GM12801 (cell line): ENCODE data around the gene RCBTB1.

Experiments
- CTCF ChIP-seq: IDR thresholded peaks from one replicate; pipeline ENCODE4 v1.5.1; 2011; ENCODE audit warnings: control low read depth; ENCODE audit not compliant: insufficient read length; ENCODE audit errors: extremely low read depth

RCBTB1 gene

GRCh38 chr13:49569993-49570689, 15.2 kb downstream of the RCBTB1 start:
- no peak for TF ChIP-seq CTCF

- TF ChIP-seq CTCF = no peak
These were observed 17.9 kb downstream of the RCBTB1 start for GRCh38 chr13:49567491-49567890.

DNA sequence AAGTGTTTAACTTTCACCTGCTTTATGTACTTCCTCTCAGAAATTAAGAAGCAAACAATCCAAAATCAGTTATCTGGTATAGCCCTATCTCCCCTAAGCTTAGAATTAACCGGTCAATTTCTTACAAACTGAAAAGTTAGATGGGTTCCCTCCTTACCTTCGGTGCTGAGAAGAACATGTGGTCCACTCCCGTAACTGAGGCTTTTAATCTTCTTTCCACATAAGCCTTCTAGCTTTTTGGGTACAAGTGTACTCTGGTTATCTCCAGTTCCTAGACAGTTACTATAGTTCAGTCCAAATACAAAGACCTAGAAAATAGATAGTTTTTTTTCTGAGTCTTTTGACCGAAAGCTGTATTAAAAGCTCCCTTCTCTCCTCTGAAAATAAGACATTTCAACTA, 18.9 kb downstream of the RCBTB1 start:
- TF ChIP-seq CTCF = no peak

DNA sequence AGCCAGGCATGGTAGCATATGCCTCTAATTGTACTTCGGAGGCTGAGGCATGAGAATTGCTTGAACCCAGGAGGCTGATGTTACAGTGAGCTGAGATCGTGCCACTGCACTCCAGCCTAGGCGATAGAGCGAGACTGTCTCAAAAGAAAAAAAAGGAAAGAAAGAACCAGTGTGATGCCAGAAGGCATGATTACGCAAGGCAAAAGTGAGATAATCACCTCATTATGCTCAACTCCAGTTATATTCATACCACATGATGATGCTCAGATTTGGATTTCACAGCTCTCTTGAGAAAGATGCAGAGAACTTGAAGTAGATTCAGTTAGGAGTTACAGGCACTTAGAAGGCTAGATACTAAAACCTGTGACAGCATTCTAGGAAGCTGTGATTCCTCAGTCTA, 21.8 kb downstream of the RCBTB1 start:
- no peak for TF ChIP-seq CTCF

DNA sequence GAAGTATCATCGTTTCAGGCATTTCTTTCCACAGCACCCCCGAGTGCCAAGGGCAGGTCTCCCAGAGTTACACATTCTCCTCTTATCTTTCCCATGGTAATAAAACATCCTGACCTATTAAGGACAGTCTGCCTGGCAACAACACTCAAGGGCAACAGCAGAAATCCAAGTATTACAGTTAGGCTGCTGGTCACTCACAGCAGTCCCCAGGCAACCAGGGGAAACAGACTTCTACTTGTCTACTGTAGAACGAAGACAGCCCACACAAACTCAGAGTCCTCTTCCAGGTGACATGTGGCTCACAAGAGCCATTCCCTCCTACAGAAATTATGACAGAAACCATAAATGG, 24.3 kb downstream of the RCBTB1 start:
- TF ChIP-seq CTCF = no peak

DNA sequence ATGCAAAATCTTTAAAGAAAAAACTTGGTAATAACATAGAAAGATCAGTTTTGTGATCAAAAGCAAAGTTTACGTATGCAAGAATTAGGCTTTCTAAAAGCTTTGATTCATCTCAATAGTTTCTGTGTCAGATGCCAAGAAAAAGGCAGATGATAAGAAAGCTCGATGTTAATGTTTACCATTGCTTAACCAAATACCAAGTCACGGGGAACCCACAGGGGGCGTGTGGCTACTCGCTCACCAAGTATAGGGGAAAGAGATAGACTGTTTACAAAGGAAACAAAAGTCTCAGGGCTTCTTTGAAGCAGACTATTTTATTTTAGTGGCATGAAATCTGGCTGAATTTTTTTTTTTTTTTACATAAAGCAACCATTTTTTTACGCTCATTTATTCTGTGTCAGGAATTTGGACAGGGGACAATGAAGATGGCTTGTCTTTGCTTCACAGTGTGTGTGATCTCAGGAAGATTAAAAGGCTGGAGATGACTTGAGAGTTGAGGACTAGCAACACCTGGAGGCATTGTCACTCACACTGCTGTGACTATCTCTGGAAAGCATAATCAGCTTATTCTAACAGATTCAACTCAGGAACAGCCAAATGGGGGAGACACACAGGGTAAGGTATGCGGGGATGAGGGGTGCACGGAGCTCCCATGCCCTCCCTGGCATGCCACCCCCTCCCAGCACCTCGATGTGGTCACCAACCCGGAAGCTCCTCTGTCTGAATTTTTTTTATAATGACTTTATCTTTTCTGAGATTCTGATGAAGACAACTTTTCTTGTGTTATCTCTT, 24.9 kb downstream of the RCBTB1 start:
- TF ChIP-seq CTCF = no peak

DNA sequence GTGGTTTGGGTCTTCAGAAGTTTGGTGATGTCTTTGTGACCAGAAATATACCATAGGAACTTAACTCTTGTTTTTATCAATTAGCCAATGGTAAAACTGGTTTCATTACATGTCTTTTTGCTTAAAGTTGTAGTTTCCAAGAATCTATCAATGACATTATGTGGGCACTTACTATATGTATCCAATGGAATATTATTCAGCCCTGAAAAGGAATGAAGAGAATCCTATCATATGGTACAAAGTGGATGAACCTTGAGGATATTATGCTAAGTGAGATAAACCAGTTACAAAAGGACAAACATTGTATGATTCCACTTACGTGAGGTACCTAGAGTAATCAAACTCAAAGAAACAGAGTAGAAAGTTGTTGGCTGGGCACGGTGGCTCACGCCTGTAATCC, 26.4 kb downstream of the RCBTB1 start:
- TF ChIP-seq CTCF = no peak
